ENCODE measurements around the gene LHFPL2. TPM values are rescaled to one million over a fixed set of nuclear protein-coding genes. Genes with fewer than 3 reads are reported as not detected.

LHFPL2 gene
- total and polyA plus RNA-seq, 2 experiments from 2014 or later: 10.6 to 50.8 TPM

DNA sequence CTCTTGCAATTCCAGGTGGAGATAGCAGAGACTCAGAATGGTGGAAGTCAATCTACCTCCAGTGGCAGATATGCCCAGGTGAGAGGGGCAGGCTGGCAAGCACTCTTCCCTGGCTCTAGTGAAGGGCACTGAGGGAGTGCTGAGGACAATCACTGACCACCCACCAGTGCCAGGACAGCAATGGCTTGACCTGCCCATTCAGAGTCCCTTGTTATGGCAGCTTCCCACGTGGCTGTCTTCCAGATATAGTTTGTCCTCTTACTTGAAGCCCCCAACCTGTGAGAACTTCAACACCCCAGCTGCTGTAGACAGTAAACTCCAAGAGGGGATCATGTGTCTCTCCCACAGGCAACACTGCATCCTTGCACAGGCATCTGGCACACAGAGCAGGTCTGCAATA lies 104.7 kb downstream of the LHFPL2 start:
- Histone ChIP-seq H3K27ac (ENCODE audit: low read depth) (no peak overlapping the region; the same call in 1 of the 2 replicates), H3K27me3 (ENCODE audit: insufficient read depth) (no peaks in the 10 kb centered on the region), H4K20me1 (replicated peaks; ENCODE audit: insufficient read depth) (no peaks in the 10 kb centered on the region), H3F3A (replicated peaks; ENCODE audit: low read depth) (0 out of 2 replicates have a peak, but pooled peaks cover 4% of the 10 kb centered on the region), H3K4me2 (no peak overlapping the region), H3K36me3 (ENCODE audit: insufficient read depth) (no peaks in the 10 kb centered on the region), H2AFZ (no peak overlapping the region), H3K4me3 (no peak overlapping the region), H3K9me2 (ENCODE audit: insufficient read depth) (no peaks in the 10 kb centered on the region), H3K4me1 (ENCODE audit: insufficient read depth) (peaks cover 19% of the 10 kb centered on the region), H3K79me2 (replicated peaks; ENCODE audit: insufficient read depth) (peaks cover 26% of the 10 kb centered on the region)
- Mint-ChIP-seq H3K36me3 (ENCODE audit: low read depth) (peaks cover 18% of the 10 kb centered on the region), H3K27ac (no peak overlapping the region), H3K9me3 (no peaks in the 10 kb centered on the region), H3K27me3 (ENCODE audit: insufficient read depth, low read depth, poor library complexity) (peaks cover 5% of the 10 kb centered on the region), H3K4me3 (no peak overlapping the region), H3K4me1 (peaks cover 58% of the 10 kb centered on the region)
- TF ChIP-seq ZNF331 (CRISPR knock-in tag; IDR thresholded peaks at IDR 0.05; ENCODE audit: low read depth): no peak
- TF ChIP-seq NANOG (IDR thresholded peaks at IDR 0.05; ENCODE audit: borderline replicate concordance): no peak
- TF ChIP-seq JUNB (IDR thresholded peaks at IDR 0.05; ENCODE audit: unreplicated experiment): no peak
- no peak for TF ChIP-seq EZH2phosphoT487 (IDR thresholded peaks at IDR 0.05; ENCODE audit: unreplicated experiment)
- TF ChIP-seq, protein P1, sequence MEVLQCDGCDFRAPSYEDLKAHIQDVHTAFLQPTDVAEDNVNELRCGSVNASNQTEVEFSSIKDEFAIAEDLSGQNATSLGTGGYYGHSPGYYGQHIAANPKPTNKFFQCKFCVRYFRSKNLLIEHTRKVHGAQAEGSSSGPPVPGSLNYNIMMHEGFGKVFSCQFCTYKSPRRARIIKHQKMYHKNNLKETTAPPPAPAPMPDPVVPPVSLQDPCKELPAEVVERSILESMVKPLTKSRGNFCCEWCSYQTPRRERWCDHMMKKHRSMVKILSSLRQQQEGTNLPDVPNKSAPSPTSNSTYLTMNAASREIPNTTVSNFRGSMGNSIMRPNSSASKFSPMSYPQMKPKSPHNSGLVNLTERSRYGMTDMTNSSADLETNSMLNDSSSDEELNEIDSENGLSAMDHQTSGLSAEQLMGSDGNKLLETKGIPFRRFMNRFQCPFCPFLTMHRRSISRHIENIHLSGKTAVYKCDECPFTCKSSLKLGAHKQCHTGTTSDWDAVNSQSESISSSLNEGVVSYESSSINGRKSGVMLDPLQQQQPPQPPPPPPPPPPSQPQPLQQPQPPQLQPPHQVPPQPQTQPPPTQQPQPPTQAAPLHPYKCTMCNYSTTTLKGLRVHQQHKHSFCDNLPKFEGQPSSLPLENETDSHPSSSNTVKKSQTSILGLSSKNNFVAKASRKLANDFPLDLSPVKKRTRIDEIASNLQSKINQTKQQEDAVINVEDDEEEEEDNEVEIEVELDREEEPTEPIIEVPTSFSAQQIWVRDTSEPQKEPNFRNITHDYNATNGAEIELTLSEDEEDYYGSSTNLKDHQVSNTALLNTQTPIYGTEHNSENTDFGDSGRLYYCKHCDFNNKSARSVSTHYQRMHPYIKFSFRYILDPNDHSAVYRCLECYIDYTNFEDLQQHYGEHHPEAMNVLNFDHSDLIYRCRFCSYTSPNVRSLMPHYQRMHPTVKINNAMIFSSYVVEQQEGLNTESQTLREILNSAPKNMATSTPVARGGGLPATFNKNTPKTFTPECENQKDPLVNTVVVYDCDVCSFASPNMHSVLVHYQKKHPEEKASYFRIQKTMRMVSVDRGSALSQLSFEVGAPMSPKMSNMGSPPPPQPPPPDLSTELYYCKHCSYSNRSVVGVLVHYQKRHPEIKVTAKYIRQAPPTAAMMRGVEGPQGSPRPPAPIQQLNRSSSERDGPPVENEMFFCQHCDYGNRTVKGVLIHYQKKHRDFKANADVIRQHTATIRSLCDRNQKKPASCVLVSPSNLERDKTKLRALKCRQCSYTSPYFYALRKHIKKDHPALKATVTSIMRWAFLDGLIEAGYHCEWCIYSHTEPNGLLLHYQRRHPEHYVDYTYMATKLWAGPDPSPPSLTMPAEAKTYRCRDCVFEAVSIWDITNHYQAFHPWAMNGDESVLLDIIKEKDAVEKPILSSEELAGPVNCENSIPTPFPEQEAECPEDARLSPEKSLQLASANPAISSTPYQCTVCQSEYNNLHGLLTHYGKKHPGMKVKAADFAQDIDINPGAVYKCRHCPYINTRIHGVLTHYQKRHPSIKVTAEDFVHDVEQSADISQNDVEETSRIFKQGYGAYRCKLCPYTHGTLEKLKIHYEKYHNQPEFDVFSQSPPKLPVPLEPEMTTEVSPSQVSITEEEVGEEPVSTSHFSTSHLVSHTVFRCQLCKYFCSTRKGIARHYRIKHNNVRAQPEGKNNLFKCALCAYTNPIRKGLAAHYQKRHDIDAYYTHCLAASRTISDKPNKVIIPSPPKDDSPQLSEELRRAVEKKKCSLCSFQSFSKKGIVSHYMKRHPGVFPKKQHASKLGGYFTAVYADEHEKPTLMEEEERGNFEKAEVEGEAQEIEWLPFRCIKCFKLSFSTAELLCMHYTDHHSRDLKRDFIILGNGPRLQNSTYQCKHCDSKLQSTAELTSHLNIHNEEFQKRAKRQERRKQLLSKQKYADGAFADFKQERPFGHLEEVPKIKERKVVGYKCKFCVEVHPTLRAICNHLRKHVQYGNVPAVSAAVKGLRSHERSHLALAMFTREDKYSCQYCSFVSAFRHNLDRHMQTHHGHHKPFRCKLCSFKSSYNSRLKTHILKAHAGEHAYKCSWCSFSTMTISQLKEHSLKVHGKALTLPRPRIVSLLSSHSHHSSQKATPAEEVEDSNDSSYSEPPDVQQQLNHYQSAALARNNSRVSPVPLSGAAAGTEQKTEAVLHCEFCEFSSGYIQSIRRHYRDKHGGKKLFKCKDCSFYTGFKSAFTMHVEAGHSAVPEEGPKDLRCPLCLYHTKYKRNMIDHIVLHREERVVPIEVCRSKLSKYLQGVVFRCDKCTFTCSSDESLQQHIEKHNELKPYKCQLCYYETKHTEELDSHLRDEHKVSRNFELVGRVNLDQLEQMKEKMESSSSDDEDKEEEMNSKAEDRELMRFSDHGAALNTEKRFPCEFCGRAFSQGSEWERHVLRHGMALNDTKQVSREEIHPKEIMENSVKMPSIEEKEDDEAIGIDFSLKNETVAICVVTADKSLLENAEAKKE (CRISPR knock-in tag; IDR thresholded peaks at IDR 0.05): no peak
- TF ChIP-seq STAT1 (IDR thresholded peaks at IDR 0.05; ENCODE audit: unreplicated experiment): no peak
- TF ChIP-seq ZNF114 (CRISPR knock-in tag; IDR thresholded peaks at IDR 0.05): no peak
- TF ChIP-seq CREB1 (CRISPR knock-in tag; IDR thresholded peaks at IDR 0.05; ENCODE audit: low read depth): no peak
- TF ChIP-seq POLR2AphosphoS5 (IDR thresholded peaks at IDR 0.05; ENCODE audit: low read depth): no peak
- TF ChIP-seq, protein P2, sequence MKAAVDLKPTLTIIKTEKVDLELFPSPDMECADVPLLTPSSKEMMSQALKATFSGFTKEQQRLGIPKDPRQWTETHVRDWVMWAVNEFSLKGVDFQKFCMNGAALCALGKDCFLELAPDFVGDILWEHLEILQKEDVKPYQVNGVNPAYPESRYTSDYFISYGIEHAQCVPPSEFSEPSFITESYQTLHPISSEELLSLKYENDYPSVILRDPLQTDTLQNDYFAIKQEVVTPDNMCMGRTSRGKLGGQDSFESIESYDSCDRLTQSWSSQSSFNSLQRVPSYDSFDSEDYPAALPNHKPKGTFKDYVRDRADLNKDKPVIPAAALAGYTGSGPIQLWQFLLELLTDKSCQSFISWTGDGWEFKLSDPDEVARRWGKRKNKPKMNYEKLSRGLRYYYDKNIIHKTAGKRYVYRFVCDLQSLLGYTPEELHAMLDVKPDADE (IDR thresholded peaks at IDR 0.05): no peak
- TF ChIP-seq, protein P3, sequence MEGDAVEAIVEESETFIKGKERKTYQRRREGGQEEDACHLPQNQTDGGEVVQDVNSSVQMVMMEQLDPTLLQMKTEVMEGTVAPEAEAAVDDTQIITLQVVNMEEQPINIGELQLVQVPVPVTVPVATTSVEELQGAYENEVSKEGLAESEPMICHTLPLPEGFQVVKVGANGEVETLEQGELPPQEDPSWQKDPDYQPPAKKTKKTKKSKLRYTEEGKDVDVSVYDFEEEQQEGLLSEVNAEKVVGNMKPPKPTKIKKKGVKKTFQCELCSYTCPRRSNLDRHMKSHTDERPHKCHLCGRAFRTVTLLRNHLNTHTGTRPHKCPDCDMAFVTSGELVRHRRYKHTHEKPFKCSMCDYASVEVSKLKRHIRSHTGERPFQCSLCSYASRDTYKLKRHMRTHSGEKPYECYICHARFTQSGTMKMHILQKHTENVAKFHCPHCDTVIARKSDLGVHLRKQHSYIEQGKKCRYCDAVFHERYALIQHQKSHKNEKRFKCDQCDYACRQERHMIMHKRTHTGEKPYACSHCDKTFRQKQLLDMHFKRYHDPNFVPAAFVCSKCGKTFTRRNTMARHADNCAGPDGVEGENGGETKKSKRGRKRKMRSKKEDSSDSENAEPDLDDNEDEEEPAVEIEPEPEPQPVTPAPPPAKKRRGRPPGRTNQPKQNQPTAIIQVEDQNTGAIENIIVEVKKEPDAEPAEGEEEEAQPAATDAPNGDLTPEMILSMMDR (conservative IDR thresholded peaks at IDR 0.05; ENCODE audit: low read depth in 2 of 2): no peak
- no peak for TF ChIP-seq EZH2 (IDR thresholded peaks at IDR 0.05; ENCODE audit: low read depth, unreplicated experiment)
- TF ChIP-seq, protein P4, sequence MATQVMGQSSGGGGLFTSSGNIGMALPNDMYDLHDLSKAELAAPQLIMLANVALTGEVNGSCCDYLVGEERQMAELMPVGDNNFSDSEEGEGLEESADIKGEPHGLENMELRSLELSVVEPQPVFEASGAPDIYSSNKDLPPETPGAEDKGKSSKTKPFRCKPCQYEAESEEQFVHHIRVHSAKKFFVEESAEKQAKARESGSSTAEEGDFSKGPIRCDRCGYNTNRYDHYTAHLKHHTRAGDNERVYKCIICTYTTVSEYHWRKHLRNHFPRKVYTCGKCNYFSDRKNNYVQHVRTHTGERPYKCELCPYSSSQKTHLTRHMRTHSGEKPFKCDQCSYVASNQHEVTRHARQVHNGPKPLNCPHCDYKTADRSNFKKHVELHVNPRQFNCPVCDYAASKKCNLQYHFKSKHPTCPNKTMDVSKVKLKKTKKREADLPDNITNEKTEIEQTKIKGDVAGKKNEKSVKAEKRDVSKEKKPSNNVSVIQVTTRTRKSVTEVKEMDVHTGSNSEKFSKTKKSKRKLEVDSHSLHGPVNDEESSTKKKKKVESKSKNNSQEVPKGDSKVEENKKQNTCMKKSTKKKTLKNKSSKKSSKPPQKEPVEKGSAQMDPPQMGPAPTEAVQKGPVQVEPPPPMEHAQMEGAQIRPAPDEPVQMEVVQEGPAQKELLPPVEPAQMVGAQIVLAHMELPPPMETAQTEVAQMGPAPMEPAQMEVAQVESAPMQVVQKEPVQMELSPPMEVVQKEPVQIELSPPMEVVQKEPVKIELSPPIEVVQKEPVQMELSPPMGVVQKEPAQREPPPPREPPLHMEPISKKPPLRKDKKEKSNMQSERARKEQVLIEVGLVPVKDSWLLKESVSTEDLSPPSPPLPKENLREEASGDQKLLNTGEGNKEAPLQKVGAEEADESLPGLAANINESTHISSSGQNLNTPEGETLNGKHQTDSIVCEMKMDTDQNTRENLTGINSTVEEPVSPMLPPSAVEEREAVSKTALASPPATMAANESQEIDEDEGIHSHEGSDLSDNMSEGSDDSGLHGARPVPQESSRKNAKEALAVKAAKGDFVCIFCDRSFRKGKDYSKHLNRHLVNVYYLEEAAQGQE (IDR thresholded peaks at IDR 0.05; ENCODE audit: unreplicated experiment): no peak
- no peak for DNase-seq (ENCODE audit: low spot score)
- no peak for ATAC-seq
